ENCODE data around the gene PACSIN2.

Gene PACSIN2

GRCh38 chr22:42841444-42841843 lies 173.5 kb downstream of the PACSIN2 start:
- DNase-seq (ENCODE audit: low read depth): no peak
- H3K4me3 ChIP-seq (replicated peaks; ENCODE audit: low read depth, low read length): no peak overlapping the region
- TF ChIP-seq CTCF (IDR thresholded peaks at IDR 0.05; ENCODE audit: low read length, missing control alignments): no peak

GRCh38 chr22:42837556-42837955 lies 177.4 kb downstream of the PACSIN2 start:
- TF ChIP-seq CTCF (IDR thresholded peaks at IDR 0.05; ENCODE audit: low read length, missing control alignments): no peak
- no peak for DNase-seq (ENCODE audit: low read depth)
- H3K4me3 ChIP-seq (replicated peaks; ENCODE audit: low read depth, low read length): no peak overlapping the region

DNA sequence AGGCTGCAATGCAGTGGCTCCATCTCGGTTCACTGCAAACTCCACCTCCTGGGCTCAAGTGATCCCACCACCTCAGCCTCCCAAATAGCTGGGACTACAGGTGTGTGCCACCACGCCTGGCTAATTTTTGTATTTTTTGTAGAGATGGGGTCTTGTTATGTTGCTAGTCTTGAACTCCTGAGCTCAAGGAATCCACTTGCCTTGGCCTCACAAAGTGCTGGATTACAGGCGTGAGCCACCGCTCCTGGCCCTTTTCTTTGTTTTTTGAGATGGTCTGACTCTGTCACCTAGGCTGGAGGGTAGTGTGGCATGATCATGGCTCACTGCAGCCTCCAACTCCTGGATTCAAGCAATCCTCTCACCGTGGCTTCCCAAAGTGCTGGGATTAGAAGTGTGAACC lies 178.9 kb downstream of the PACSIN2 start:
- no peak for TF ChIP-seq CTCF (IDR thresholded peaks at IDR 0.05; ENCODE audit: low read length, missing control alignments)
- H3K4me3 ChIP-seq (replicated peaks; ENCODE audit: low read depth, low read length): no peak overlapping the region
- DNase-seq (ENCODE audit: low read depth): no peak

DNA sequence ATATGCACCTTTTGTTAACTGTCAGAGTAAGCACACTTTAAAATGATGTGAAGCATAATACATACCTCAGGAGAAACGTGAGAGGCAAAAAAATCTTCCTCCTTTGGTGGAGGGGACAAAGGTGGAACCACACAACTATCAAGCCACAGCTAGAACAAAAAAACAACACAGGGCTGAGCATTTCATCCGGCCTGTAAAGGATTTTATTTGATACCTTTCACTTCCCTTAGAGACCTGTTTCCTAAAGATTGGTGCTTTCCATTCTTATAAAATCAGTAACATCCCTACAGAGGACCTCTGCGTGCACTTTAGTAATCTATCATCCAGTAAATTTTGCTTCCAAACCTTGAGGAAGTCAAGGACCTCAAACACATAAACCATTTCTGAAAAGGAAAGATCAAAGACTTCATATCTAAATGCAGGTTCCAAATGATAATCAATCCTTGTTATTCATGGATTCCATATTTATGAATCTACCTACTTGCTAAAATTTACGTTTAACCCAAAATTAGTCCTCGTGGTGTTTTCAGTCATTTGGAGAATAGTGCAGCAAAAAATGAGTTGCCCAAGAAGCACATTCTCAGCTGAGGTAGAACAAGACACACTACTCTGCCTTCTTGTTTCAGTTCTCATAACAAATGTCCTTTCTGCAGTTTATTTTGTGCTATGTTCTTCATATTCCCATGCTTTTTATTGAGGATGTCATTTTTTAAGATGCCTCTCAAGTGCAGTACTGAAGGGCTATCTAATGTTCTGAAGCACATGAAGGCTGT lies 180.6 kb downstream of the PACSIN2 start:
- no peak overlapping the region for H3K4me3 ChIP-seq (replicated peaks; ENCODE audit: low read depth, low read length)
- no peak for DNase-seq (ENCODE audit: low read depth)
- TF ChIP-seq CTCF (IDR thresholded peaks at IDR 0.05; ENCODE audit: low read length, missing control alignments): no peak

GRCh38 chr22:42833104-42833503 lies 181.8 kb downstream of the PACSIN2 start:
- DNase-seq (ENCODE audit: low read depth): no peak
- no peak for TF ChIP-seq CTCF (IDR thresholded peaks at IDR 0.05; ENCODE audit: low read length, missing control alignments)
- H3K4me3 ChIP-seq (replicated peaks; ENCODE audit: low read depth, low read length): no peak overlapping the region

DNA sequence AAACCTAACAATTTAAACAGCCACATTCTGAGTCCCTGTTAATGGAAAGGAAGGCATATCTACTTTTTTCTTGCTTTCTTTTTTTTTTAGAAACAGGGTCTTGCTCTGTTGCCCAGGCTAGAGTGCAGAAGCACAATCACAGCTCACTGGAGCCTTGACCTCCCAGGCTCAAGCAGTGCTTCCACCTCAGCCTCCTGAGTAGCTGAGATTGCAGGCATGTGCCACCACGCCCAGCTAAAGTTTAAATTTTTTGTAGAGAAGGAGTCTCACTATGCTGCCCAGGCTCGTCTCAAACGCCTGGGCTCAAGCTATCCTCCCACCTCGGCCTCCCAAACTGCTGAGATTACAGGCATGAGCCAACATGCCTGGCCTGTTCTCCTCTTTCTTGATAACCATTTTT lies 183.2 kb downstream of the PACSIN2 start:
- H3K4me3 ChIP-seq (replicated peaks; ENCODE audit: low read depth, low read length): no peak overlapping the region
- no peak for TF ChIP-seq CTCF (IDR thresholded peaks at IDR 0.05; ENCODE audit: low read length, missing control alignments)
- no peak for DNase-seq (ENCODE audit: low read depth)

DNA sequence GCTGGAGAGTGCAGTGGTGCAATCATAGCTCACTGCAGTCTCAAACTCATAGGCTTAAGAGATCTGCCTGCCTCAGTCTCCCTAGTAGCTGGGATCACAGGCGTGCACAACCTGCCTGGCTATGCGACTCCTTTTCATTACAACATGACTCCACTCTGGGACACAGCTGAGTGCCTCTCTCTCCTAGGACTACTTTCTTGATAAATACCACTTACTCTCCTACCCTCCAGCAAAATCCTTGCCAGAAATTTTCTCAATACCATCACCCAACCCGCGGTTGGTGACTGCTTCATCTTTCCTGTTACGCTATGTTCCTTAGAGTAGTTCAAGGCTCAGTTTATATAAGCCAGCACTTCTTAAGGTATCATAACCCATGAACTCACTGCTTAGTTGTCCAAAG lies 184.8 kb downstream of the PACSIN2 start:
- DNase-seq (ENCODE audit: low read depth): no peak
- TF ChIP-seq CTCF (IDR thresholded peaks at IDR 0.05; ENCODE audit: low read length, missing control alignments): no peak
- no peak overlapping the region for H3K4me3 ChIP-seq (replicated peaks; ENCODE audit: low read depth, low read length)

Data from fibroblast of pulmonary artery (primary cell).